HK-2 (cell line): ENCODE measurements around the gene SERPINA12.
"Not testable (repeated sequence)": the region's sequence is repeated elsewhere in the genome, so short reads cannot be mapped to it uniquely, and the experiment has no call there.

Experiments
- DNase-seq: peaks from one replicate; pipeline ENCODE4 v3.0.0-alpha.2; 2018; ENCODE audit not compliant: unreplicated experiment

The SERPINA12 gene

DNA sequence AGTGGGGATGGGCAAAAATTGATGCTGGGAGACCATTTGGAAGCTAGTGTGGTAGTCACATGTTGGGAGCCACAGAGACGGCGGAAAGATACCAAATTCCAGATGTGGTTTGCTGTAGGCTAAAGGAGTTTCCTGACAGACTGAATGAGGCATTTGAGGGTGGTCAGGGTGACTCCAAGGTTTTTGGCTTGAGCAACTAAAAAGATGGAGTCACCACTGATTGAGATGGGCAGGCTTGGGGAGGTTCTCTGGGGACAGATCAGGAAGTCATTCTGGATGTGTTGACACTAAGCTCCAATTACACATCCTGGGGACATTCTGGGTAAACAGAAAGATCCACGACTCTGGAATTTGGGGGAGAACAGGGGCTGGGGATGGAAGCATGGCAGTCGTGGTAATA, 17.8 kb downstream of the SERPINA12 start:
- DNase-seq = no peak

DNA sequence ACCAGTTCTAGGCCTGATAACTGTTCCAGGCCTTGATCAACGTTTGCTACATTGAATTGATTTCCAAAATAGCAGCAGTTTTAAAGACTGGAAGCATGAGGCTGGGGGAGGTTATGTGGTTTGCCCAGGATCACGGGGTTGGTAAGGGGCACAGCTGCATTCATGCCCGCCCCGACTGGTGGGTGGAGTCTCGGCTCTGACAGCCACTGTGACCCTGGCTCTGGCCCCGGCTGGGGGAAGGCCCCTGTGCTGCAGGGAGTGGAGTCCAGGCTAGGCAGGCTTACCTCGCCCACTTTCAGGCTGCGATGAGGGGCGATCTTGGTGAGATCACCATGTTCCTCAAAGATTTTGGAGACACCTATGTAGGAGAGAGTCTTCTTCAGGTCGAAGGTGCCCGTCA, 19.9 kb downstream of the SERPINA12 start:
- no peak for DNase-seq

DNA sequence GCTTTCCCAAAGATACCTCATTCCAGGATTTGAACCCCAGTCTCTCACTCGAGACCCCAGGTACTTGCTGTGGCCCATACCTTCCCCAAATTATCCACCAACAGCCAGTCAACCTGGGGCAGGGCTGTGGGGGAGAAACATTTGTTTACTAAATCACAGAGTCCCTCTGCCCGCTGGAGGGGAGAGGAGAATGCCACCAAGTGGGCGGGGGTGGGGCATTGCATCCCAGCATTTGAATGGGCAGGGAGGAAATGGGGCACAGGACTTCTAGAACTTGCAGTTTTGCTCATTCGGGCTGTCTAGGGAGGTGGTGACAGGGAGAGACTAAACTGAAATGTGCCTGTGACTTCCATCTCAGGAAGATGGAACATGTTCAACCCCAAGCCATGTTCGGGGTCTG, 22.4 kb downstream of the SERPINA12 start:
- no peak for DNase-seq

DNA sequence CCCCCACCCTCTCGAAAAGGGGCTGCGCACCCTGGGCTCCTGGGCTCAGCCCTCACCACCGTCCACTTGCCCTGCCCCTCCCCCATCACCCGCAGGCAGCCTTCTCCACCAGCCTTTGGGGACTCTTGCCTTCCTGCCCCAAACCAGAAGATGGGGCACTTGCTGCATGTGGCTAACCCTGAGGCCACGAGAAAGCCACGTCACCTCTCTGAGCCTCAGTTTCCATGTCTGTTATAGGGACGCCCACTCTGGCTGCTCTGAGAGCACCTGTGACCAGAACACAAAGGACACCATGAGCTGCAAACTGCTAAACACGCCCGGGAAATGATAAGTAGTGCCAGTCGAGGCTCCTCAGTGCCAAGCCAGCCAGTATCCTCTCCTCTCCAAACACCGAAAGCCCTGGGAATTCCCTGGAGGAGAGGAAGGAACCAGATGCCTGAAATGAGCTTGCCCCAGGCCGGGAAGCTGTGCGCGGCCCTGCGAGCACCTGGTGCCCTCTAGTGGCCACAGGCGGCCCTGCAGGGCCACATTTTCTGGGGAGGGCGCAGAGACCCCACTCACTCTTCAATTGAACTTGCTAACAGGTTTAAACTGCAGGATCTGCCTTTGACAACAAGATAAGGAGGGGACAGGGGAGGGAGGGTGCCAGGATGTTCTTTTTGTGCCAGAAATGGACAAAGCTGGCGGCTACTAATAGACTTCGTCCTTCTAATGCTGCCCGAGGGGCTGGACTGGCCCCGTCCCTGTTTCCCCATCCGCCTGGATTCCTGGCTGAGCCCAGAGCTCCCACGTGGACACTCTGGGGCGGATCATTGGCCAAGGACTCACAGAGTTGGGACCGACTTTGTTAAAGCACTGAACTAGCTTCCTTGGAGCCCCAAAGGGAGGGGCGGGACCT, 23.1 kb downstream of the SERPINA12 start:
- peak; percentile 63 for DNase-seq

DNA sequence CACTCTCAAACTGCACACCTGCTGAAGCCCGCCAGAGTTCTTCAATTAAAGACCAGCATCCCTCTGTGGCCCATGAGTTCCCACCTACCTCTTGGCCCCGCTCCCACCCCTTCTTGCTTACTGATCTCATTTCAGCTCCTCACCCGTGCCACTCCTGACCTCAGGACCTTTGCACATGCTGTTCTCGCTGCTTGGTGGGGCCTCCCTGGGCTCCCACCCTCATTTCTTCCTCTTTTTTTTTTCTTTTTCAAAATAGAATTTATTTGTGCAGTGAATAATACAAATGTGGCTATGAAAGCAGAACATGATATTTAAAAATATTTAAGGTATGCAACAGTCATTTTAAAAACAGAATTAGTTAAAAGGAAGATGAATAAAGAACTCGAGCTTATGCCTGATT, 24.8 kb downstream of the SERPINA12 start:
- no peak for DNase-seq

DNA sequence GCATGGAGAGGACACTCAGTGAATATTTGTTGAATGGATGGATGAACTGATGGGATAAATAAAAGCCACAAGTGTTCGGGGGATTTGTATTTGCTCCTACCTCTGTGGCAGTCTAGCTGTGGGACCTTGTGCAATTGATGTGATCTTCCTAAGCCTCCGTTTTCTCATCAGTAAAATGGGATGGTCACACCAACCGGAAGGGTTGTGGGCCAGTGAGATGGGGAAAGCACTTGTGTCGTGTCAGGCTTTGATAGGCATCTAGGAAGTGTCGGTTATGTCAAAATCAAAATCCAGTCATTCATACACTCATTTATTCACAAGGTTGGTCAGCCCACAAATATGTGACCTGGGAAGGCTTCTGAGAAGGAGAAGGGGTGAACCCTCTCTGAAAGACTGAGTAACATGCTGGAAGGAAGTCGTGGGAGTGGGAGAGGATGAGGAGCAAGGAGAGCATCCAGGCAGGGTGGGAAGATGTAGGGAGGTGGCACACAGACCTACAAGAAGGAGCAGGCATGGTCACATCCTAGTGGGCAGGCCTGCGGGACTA, 25.5 kb downstream of the SERPINA12 start:
- DNase-seq = no peak

DNA sequence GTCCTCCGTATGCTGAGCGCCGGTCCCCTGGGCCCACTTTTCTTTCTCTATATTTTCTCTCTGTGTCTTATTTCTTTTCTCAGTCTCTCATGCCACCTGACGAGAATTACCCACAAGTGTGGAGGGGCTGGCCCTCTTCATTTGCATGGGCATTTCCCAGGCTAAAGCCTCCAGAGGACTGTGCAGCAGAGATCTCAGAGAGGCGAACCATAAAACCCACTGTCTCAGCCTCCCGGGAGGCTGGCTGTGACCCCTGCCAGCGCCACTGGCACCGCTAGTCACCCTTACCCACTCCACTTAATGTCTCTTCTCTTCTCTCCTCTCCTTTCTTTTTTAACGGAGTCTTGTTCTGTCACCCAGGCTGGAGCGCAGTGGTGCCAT, 26.2 kb downstream of the SERPINA12 start:
- DNase-seq = no peak

DNA sequence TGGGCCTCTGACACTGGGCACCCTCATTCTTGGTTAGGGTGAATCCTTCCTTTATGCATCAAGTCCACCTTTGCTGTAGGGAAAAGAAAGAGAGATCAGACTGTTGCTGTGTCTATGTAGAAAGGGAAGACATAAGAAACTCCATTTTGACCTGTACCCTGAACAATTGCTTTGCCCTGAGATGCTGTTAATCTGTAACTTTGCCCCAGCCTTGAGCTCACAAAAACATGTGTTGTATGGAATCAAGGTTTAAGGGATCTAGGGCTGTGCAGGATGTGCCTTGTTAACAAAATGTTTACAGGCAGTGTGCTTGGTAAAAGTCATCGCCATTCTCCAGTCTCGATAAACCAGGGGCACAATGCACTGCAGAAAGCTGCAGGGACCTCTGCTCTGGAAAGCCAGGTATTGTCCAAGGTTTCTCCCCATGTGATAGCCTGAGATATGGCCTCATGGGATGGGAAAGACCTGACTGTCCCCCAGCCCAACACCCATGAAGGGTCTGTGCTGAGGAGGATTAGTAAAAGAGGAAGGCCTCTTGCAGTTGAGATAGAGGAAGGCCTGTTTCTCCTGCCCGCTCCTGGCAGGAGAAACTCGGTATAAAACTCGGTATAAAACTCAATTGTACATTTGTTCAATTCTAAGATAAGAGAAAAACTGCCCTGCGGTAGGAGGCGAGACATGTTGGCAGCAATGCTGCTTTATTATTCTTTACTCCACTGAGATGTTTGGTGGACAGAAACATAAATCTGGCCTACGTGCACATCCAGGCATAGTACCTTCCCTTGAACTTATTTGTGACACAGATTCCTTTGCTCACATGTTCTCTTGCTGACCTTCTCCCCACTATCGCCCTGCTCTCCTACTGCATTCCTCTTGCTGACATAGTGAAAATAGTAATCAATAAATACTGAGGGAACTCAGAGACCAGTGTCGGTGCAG, 26.9 kb downstream of the SERPINA12 start:
- not testable (repeated sequence) for DNase-seq

DNA sequence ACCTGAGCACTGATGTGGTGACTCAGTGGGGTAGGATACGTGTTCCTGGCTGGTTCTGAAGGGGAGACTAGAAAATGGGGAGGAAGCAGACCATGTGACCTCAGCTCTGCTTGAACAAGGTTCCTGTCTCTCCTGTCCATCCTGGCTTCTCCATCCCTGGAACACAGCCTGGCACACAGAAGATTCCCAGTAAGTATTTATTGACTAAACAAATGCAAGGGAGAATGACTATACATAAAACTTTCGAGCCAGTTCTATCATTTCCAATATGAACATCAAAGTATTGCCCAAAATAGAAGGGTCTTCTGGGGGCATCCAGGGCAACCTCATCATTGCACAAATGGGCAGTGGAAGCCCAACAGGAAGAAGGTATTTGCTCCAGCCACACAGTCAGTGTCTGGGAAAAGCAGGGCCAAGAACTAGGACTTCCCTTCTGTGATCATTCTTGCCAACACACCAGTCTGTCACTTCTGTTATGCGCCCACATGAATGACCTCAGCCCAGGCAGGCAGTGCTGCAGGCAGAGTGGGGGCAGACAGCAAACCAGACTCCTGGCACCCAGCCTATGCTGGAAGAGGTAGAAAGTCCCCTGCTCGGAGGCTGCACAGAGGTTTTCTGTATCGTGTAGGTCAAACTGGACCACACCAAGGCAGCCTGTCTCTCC, 27.7 kb downstream of the SERPINA12 start:
- peak; percentile 37 for DNase-seq

DNA sequence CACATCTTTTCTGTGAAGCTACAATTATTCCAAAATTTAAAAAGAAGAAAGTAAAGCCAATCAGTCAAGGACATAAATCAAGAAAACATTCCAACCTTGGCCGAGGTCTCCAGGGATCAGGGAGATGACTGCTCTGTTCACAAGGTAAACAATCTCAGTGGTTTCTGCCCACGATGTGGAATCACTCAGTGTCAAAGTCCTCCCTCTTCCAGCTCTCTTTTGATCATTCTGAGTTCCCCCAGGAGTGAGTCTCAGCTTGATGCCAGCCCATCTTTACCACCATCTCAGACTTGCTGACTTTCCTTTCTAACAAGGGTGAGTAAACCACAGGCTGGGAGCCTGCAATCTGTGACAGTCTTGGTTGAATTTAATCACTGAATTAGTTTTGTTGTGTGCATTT, 28.5 kb downstream of the SERPINA12 start:
- DNase-seq = no peak

DNA sequence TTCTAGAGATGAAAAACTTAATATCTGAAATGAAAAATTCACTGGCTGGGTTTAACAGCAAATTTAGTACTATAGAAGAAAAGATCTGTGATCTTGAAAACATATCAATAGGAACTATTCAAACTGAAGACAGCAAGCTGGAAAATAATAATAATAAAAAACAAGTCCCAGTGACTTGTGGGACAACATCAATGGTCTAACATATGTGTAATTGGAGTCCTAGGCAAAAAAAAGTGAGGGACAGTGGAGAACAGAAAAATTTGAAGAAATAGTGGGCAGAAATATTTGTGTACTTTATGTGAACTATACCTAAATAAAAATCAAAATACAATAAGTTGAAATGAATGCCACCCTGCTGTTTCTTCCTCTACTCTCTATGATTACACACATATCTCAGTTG, 30.8 kb downstream of the SERPINA12 start:
- DNase-seq = no peak

DNA sequence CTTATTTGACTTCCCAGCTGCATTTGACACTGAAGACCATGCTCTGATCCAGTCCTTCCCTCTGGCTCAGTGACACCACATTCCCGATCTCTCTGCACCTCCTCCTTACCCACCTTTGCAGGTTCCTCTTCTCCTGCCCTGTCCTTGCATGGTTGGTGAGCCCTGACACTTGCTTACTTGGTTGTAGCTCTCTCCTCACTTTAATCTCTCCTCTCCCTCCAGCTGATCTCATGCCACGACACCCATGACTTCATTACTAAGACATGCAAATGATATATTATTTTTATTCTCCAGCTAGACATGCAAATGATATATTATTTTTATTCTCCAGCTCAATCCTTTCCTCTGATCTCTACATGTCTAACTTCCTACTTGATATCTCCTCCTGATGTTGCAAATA, 33.2 kb downstream of the SERPINA12 start, which contains the start of gene SERPINA9:
Gene SERPINA9, minus strand, starts transcription at position 175 of the 400 bp plus-strand sequence. CDS start 6,357 bp downstream, outside the sequence.
- DNase-seq = no peak

DNA sequence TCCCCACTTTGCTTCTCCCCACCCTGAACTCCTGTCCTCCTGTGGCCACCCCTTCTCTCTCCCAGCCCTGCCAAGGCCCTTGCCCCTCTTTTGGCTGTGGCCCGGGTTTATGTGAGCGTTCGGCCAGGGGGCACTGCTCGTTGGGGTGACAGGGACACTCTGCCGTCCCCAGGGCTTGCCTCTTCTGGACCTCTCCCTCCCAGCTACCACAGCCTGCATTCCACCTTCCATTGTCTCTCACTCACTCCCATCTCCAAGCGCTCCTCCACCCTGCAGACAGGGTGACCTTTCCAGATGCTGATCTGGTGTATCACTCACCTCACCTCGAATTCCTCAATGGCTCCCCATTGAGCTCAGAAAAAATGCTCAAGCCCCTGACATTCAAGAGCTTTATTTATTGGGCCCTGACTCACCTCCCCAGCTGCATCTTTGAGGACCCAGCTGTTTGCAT, 34.7 kb downstream of the SERPINA12 start:
- no peak for DNase-seq

DNA sequence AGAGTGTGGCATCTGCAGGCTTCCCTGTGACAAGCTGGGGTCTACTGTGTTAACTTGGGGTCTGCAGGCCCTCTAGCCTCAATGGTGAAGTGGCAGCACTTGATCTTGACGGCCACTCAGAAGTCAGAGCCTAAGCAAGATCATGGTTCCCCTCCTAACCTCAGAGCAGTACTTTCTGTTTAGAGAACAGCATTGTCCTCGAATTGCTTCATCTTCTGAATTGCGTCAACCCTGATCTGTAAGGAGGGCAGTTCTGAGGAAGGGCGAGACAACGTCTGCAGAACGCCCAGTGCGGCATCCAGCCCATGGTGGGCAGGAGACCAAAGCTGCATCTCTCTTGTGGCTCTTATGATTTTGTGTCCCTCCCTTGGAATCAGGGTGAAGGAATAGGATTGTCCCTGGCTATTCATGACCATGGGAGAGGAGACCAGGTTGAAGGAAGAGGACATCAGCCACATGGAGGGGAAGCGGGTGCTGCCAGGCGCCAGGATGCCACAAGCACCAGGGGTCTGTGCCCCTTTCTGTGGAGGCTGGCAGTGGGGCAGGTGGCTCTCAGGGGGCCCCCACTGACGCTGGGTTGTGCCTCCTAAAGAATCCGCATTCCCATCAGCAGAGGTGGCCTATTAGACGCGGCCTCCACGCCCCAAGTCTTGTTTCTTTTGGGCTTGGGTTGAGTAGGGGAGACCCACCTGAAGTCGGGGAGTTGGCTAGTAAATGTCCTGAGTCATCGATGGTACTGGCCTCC, 35.4 kb downstream of the SERPINA12 start:
- DNase-seq = no peak

DNA sequence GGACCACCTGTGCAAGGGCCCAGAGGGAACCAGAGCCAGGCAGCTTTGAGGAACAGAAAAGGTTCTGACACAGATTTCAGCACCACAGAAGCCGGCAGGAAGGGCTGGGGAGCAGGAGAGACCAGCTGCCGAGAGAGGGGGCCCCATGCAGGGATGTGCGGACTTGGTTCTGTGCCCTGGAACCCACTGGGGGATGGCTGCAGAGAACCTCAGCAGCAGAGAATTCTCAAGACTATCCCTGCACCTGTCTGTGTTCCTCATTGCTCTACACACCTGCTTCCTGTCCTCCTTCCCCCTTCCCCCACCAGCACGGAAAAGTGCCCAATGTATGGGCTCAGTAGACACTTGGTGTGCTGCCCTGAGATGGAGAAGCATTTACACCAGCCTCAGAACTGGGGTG, 36.4 kb downstream of the SERPINA12 start:
- no peak for DNase-seq

DNA sequence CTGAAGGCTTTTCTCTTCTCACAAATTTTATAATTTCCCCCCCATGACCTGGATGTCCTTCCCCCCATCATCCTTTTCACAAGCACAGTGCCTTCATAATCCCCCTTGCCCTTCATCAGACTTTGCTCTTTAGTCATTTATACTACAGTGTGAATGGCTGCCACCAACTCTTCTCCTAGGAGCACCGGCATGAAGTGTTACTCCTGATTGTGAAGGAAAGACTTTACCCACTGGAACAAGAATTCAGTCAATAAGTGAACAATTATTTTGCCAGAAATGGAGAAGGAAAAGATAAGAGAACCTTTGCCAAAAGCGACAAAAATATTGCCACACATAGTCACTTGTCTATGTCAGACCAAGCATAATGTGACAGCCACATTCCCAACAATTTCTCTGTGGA, 38.2 kb downstream of the SERPINA12 start:
- no peak for DNase-seq

DNA sequence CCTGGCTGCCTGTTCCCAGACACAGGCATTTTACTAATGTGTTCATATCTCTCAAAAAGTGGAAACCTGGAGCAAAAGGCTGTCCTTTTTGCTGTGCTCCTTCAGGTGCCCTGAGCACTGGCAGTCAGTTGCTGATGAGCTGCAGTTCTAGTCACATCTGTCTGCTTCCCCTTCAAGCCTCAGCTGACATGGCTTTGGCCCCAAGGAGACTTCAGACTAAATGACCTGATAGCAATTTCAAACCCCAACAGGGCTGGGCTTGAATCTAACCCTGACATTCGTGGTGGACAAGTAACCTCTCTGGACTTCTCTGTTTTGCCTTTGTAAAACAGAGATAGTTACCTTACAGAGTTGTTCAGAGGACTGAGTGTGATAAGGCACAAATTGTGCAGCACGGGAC, 39.0 kb downstream of the SERPINA12 start:
- no peak for DNase-seq

DNA sequence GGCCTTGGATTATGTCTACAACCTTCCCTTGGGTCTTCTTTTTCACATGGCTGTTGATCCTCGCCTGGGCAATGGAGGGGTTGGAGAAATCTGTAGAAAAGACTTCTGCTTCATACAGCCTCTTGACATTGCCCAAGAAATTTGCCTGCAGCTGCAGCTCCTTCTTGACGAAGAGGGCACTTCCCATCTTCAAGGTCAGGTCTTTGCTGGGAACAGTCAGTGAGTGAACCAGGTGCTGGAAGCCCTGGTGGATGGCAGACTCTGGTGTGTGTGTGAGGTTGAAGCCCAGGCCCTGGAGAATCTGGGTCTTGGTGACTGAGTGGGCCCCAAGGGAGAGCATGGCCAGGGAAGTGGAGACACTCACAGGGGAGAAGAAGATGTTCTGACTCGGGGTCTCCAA, 40.0 kb downstream of the SERPINA12 start:
- no peak for DNase-seq

DNA sequence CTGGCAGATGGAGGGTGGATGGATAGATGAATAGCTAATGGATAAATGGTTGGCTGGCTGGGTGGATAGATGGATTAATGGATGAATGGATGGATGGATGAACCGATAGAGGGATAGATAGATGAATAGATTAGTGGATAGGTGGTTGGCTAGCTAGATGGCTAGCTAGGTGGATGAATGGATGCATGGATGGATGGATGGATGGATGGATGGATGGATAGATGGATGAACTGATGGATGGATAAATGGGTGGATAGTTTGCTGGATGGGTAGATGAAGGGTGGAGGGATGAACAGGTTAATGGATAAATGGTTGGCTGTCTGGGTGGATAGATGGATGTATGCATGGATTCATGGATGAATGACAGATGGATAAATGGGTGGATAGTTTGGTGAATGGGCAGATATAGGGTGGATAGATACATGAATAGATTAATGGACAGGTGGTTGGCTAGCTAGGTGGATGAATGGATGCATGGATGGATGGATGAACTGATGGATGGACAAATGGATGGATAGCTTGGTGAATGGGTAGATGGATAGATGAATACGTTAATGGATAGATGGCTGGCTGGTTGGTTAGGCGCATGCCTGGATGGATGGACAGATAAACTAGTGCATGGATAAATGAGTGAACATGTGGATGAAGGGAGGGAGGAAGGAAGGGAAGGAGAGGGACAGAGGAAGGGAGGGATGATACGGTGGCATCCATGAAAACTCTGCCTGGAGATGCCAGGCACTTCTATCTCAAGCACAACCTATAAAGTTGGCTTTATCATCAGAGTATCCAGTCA, 41.3 kb downstream of the SERPINA12 start:
- DNase-seq = no peak

DNA sequence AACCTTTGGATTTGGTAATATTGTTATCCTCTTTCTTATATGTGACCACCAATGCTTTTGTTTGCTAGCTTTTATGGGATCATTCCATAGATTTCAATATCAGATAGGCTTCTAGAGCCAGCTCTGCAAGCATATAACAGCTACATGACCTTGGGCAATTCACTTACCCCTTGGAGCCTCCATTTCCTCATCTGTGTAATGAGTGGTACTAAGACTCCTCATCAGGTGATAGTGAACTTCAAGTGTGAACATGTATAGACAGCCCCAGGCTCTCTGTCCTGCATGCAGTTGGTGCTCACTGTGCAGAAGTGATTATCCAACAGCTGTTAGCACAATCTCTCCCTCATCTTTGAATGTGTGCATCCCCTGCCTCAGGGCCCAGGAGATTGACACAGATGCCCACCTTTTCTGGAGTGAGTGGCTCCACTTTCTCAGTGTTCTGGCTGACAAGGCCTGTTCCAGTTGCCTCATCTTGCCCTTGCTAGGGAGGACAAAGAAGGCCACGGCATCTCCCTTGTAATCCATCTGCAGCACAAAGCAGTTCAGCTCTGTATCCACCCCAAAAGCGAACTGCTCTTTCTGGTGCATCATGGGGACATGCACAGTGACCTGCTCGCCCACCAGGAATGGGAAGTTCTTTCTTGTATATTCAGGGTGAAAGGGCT, 42.4 kb downstream of the SERPINA12 start:
- no peak for DNase-seq
